ENCODE results near the gene ARPP21. TPM values are rescaled to one million over a fixed set of nuclear protein-coding genes. Genes with fewer than 3 reads are reported as not detected.

The ARPP21 gene
- total RNA-seq, result under 1 TPM in 1 of 2 donors, not detected in 1; 0.42 TPM

GRCh38 chr3:35639254-35640186 lies at the start of gene ARPP21:
Gene ARPP21, plus strand, starts transcription at chr3:35639525. Its CDS starts 42,227 bp downstream, at chr3:35681752.
- H3K4me3 ChIP-seq, result no peak within 1 kb of the TSS
- H3K36me3 ChIP-seq, result no peaks in the 10 kb centered on the region
- no peaks in the 10 kb centered on the region for H3K9me3 ChIP-seq
- H3K9ac ChIP-seq (ENCODE audit: low read depth in 2 of 2, low read length in 2 of 2), result no peak within 1 kb of the TSS
- H3K27ac ChIP-seq, result no peak within 1 kb of the TSS
- DNase-seq, result no peak
- peaks cover 22% of the 10 kb centered on the region for H3K27me3 ChIP-seq
- intact Hi-C loops (cut with DNase I), result no loop called here
- TF ChIP-seq CTCF (IDR thresholded peaks at IDR 0.05), result no peak
- H3K4me1 ChIP-seq, result no peaks in the 10 kb centered on the region

DNA sequence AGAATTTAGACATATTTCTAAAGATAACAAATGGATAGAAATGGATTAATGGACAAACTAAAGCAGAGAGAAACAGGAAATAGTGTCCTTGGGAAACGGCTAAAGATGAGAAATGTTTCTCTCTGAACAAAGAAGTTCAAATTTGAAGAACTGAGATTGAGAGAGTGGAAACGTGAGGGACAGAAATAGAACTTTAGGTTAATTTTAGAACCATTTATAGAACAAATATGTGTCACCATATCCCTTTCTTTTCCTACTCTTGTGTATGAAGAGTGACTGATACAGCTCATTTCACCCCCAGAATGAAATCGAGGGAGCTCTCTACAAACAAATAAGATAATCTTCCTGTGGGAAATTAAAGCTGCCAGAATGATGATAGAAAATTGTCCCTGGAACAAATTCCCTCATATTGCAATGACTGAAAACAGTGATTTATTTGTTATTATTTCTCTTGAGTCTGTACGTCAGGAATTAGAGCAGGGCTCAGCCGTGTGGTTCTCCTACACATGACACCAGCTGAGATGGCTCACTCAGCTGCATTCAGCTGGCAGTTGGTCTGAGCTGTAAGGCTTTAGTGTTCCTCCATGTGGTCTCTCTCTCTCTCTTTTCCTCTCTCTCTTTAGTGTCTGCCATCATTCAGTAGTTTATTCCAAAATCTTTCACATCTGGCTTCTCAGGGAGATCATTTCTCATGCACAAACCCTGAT lies 46.6 kb upstream of the ARPP21 start:
- Histone ChIP-seq H3K4me1 (no peaks in the 10 kb centered on the region), H3K27ac (no peak overlapping the region), H3K36me3 (no peaks in the 10 kb centered on the region), H3K27me3 (no peaks in the 10 kb centered on the region), H3K4me3 (no peak overlapping the region), H3K9me3 (no peaks in the 10 kb centered on the region), H3K9ac (ENCODE audit: low read depth in 2 of 2, low read length in 2 of 2) (no peak overlapping the region)
- no peak for TF ChIP-seq CTCF (IDR thresholded peaks at IDR 0.05)
- DNase-seq, result no peak
- intact Hi-C loops (cut with DNase I), result no loop called here

DNA sequence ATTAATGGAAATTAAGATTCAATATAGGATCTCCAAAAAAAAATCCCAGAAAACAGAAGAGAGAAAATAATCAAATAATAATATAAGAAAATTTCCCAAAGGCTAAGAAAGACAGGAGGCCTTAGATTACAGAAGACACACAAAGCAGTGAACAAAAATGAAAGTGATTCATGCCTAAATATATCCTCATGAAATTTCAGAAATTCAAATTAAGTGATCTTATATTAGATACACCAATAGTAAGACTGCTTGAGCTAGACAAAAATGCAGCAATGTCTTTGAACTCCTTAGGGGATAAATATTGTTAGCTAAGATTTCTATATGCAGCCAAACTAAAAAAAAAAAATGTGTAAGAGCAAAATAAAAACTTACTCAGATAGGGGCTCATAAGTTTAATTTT lies 44.6 kb upstream of the ARPP21 start:
- no peaks in the 10 kb centered on the region for H3K36me3 ChIP-seq

DNA sequence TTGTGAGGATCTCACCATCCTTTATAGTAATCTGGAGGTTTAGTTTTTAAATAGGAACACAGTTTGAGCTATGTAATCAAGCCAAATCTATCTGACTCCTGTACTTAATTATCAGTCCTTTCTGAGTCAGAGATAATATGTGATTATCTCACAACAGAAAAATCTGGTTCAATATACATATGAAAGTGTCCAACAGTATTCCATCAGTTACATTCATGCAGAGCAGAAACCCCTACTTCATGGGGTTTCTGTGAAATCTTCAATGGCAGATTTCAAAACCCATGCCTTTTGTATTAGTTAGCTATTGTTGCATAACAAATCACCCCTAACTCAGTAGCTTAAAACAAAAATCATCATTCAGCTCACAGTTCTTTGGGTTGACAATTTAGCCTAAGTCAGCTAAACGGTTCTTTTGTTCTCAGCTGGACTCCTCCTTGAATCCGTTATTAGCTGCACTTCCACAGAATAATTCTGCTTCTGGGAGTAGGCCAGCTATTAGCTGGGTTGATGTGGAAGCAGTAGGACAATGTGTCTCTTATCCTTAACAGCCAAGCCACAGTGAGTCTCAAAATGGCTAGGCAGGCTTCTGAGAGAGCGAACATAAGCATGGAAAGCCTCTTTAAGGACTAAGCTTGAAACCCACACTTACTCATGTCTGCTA lies 42.9 kb upstream of the ARPP21 start:
- no peak for TF ChIP-seq CTCF (IDR thresholded peaks at IDR 0.05)
- Histone ChIP-seq H3K4me3 (no peak overlapping the region), H3K27me3 (no peaks in the 10 kb centered on the region), H3K27ac (no peak overlapping the region), H3K36me3 (no peaks in the 10 kb centered on the region), H3K4me1 (no peaks in the 10 kb centered on the region), H3K9me3 (no peaks in the 10 kb centered on the region), H3K9ac (ENCODE audit: low read depth in 2 of 2, low read length in 2 of 2) (no peak overlapping the region)
- intact Hi-C loops (cut with DNase I), result no loop called here
- DNase-seq, result no peak

More for the DNA sequence above, 44.6 kb upstream of the ARPP21 start:
- Histone ChIP-seq H3K27me3 (no peaks in the 10 kb centered on the region), H3K4me3 (no peak overlapping the region), H3K4me1 (no peaks in the 10 kb centered on the region), H3K9me3 (no peaks in the 10 kb centered on the region), H3K27ac (no peak overlapping the region), H3K9ac (ENCODE audit: low read depth in 2 of 2, low read length in 2 of 2) (no peak overlapping the region)
- TF ChIP-seq CTCF (IDR thresholded peaks at IDR 0.05), result no peak
- no peak for DNase-seq
- intact Hi-C loops (cut with DNase I), result no loop called here

DNA sequence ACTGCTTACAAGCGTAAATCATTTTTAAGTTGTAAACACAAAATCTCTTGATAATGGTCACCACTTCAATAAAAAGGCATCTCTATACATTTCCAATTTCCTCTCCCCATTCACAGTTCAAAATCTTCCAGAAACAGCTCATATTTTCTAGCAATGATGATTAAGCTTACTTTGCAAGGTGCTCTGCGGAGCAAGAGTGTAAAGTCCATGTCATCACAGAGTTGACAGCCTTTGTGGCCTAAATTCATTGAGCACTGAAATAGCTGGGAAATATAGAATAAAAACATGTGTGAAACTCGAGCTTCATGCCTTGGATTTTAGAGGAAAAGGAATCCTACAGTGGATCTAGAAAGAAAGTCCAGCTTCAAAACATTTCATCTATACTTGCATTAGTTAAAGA lies 41.8 kb upstream of the ARPP21 start:
- intact Hi-C loops (cut with DNase I), result no loop called here
- no peaks in the 10 kb centered on the region for H3K4me1 ChIP-seq
- no peaks in the 10 kb centered on the region for H3K27me3 ChIP-seq
- no peak overlapping the region for H3K9ac ChIP-seq (ENCODE audit: low read depth in 2 of 2, low read length in 2 of 2)
- no peak for DNase-seq
- no peaks in the 10 kb centered on the region for H3K36me3 ChIP-seq
- no peak overlapping the region for H3K4me3 ChIP-seq
- no peak overlapping the region for H3K27ac ChIP-seq
- H3K9me3 ChIP-seq, result no peaks in the 10 kb centered on the region
- TF ChIP-seq CTCF (IDR thresholded peaks at IDR 0.05), result no peak
